Esophagus muscularis mucosa (tissue), 3 donors: Measurements from ENCODE around the gene SNTB2.

ENCODE experiments used
- POLR2A ChIP-seq: fragments of 450-650 bp; IDR thresholded peaks from one replicate; pipeline ENCODE4 v1.6.1; 2017; ENCODE audit warnings: antibody characterized with exemption, moderate library complexity, mild to moderate bottlenecking, low read depth
- POLR2AphosphoS5 ChIP-seq, 2 donors: sonication (generic); formaldehyde crosslinking; IDR thresholded peaks; one replicate each; pipeline ENCODE4 v1.6.1; 2017; ENCODE audit warnings: antibody characterized with exemption in 2 of 2
- TF ChIP-seq, protein P1 (sequence below), 3 experiments: fragments of 200-600 bp in 2 of 3; fragments of 450-650 bp in 1 of 3; sonication (generic) in 2 of 3; IDR thresholded peaks; one replicate each; pipeline ENCODE4 v1.5.1; 2017 to 2019; ENCODE audit warnings: antibody characterized with exemption in 3 of 3, mild to moderate bottlenecking in 2 of 3, moderate library complexity in 1 of 3

DNA sequence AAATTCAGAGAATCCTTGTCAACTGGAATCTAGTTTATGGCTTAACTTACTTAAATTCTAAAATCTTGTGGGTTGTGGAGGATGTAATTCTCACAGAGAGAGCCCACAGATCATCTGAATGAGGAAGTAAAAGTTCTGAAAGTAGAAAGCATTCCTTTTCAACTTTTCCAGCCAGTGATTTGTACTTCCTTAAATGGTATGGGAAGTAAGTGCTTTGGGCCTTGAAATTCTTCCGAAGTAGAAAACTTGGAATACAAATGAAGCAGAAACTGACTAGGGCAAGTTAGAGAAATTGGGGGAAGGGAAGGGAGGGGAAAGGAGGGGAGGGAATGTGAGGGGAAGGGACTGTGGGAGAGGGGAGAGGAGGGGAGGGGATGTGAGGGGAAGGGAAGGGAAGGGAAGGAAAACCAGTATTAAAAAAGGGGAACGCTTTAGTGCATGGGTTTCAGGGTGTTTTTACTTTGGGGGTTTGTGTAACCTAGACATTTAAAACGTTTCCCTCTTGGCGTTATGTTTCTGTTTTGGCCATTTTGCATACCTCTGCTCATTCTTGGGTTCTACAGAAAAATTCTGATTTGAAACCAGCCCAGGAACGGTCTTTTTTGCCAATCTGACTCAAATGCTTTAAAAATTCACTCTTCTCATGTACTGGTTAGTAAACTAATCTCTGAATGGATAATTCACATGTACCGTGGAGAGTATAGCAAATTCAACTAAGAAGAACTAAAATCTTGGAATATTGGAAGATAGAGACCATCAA lies 15.5 kb upstream of the SNTB2 start:
- TF ChIP-seq, protein P1, sequence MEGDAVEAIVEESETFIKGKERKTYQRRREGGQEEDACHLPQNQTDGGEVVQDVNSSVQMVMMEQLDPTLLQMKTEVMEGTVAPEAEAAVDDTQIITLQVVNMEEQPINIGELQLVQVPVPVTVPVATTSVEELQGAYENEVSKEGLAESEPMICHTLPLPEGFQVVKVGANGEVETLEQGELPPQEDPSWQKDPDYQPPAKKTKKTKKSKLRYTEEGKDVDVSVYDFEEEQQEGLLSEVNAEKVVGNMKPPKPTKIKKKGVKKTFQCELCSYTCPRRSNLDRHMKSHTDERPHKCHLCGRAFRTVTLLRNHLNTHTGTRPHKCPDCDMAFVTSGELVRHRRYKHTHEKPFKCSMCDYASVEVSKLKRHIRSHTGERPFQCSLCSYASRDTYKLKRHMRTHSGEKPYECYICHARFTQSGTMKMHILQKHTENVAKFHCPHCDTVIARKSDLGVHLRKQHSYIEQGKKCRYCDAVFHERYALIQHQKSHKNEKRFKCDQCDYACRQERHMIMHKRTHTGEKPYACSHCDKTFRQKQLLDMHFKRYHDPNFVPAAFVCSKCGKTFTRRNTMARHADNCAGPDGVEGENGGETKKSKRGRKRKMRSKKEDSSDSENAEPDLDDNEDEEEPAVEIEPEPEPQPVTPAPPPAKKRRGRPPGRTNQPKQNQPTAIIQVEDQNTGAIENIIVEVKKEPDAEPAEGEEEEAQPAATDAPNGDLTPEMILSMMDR (IDR thresholded peaks at IDR 0.05): no peak
- no peak for TF ChIP-seq POLR2AphosphoS5 (IDR thresholded peaks at IDR 0.05)
- no peak for TF ChIP-seq POLR2A
